NCI-H774 (cell line): ENCODE measurements around the gene SCML1.
A peak's percentile ranks its signal among the peaks of the same experiment; 100 is the strongest.

Experiments used
- DNase-seq: peaks from one replicate; lab custom pipeline; 2025; lab: John Stamatoyannopoulos, UW

The SCML1 gene, protein sequence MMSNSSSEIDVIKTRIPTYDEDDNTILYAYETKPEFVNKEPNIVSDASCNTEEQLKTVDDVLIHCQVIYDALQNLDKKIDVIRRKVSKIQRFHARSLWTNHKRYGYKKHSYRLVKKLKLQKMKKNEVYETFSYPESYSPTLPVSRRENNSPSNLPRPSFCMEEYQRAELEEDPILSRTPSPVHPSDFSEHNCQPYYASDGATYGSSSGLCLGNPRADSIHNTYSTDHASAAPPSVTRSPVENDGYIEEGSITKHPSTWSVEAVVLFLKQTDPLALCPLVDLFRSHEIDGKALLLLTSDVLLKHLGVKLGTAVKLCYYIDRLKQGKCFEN

DNA sequence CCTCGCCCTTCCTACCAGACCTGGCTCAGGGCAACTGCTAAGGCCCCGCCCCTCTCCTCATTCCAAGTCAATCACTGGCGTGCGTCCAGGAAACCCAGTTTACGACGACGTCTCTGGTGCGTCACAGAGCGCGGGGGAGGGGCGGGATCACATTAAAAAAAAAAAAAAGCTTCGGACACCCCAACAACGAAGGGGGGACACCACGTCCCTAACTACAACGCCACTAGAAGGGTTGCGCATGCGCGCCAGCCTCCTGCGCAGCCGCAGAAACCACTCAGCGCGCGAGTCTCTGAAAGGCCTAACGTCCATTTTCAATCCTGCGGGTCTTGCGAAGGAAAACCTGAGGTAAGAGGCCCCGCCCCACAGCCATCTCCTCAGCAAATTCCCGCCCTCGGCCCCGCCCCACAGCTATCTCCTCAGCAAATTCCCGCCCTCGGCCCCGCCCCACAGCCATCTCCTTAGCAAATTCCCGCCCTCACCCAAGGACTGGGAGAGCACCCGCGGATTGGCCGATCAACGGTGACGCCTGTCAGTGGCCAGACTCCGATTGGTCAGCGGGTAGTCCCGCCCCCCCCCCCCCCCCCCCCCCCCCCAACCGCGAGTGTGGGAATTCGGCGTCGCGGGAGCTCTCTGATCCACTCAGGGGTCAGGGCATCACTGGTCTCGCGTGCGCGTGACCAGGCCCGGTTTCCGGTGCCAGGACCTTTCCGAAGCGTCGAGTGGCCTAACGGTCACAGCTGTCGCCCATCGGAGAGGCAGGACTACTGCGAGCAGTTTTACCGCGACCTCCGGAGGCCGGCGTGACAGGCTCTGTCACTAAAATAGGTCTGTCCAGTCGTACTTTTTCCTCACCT, at the start of gene SCML1:
SCML1 (plus strand) TSS at position 638 of the 854 bp plus-strand sequence. CDS start 6,694 bp downstream, outside the sequence.
- peak; percentile 89 for DNase-seq

GRCh38 chrX:17687648-17688047, 49.6 kb upstream of the SCML1 start:
- no peak for DNase-seq

GRCh38 chrX:17689971-17690409, 47.3 kb upstream of the SCML1 start:
- peak; percentile 47 for DNase-seq

DNA sequence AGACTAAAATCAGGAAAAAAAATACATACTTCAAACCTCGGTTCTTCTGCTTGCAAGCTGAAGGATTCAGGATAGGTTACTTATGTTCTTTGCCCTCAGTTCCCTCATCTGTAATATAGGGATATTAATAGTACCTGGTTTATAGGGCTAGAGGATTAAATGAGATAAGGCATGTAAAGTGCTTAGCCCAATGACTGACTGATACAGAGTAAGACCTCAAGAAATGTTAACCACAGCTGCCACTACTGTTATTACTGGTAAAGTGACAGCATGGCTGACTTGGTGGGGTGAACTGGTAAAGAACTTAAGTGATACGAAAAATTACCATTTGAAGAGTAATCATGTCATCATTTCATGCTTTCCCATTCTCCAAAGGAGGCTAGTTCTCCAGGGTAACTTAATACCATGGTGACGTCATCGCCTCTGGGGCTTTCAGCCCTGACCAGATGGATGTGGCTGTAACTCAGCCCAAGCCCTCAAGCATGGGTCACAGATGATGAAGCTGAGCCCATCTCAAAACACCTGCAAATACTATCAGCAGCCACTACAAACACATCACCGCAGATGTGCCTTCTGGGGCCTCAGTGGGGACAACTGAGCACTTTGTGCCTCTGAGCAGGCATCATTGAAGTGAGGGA, 44.5 kb upstream of the SCML1 start:
- DNase-seq, result no peak

- DNase-seq, result no peak
Measured at GRCh38 chrX:17697191-17697590, 40.1 kb upstream of the SCML1 start.

DNA sequence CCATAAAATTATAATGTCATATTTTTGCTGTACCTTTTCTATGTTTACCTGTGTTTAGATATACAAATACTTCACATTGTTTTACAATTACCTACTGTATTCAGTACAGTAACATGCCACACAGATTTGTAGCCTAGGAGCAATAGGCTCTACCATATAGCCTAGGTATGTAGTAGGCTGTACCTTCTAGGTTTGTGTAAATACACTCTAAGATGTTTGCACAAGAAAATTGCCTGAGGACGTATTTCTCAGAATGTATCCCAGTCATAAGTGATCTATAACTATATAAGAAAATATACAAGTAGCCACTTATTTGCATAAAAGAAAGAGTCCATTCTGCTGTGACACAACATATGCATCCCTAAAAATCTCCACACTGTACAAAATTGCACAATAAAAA, 36.3 kb upstream of the SCML1 start:
- no peak for DNase-seq

GRCh38 chrX:17703201-17703600, 34.1 kb upstream of the SCML1 start:
- DNase-seq, result no peak

- no peak for DNase-seq
Measured at GRCh38 chrX:17705211-17705610, 32.1 kb upstream of the SCML1 start.

- no peak for DNase-seq
Measured at GRCh38 chrX:17706676-17707075, 30.6 kb upstream of the SCML1 start.

- no peak for DNase-seq
Measured at GRCh38 chrX:17707731-17708130, 29.6 kb upstream of the SCML1 start.

- no peak for DNase-seq
Measured at GRCh38 chrX:17710871-17711301, 26.4 kb upstream of the SCML1 start.

GRCh38 chrX:17713288-17713687, 24.0 kb upstream of the SCML1 start:
- DNase-seq, result no peak

DNA sequence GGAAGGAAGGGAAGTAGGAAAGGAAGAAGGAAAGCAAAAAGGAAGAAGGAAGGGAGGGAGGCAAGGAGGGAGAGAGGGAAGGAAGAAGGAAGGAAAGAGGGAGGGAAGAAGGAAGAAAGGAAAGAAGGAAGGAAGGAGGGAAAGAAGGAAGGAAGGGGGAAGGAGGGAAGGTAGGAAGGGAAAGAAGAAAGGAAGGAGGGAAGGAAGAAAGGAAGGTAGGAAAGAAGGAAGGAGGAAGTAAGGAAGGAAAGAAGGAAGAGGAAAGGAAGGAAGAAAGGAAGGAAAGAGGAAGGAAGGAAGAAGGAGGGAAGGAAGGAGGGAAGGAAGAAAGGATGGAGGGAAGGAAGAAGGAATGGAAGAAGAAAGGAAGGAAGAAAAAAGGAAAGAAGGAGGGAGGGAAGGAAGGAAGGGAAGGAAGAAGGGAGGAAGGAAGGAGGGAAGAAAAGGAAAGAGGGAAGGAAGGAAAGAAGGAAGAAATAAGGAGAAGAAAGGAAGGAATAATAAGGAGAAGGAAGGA, 18.6 kb upstream of the SCML1 start:
- no peak for DNase-seq

DNA sequence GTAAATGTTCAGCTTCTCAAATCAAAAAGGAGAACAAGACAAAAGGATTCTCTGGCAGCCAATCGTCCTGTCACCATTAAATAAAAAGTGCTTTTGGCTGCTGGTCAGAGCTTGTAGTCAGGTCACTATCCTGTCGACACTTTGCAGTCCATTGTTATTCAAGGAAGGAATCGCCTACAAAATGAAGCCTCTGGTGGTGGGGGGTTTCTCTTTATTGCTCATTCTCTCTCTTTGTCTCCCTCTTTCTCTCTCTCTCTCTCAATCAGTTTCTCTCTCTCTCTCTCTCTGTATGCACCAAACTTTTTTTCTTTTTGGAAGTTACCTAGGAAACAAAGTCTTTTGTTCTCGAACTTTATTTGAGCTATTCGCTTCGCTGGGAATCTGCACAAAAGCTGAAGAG, 17.6 kb upstream of the SCML1 start:
- no peak for DNase-seq

DNA sequence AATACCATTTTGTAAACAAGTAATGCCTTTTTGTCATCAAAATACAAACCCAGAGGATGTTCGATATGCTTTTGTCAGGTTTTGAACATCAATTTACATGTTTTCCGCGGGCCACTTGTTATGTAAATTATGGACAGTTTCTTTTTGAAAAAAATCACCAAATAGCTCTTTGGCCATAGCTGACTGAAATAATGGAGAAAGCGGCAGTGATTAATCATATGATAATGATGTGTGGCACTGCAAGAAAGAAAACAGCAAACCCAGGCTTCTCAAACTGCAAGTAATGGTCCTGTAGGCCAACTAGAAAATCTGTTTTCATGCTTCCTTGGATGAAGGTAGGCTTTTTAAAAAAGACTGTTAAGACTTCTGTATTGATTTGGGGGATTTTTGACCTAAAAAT, 15.6 kb upstream of the SCML1 start:
- no peak for DNase-seq

- DNase-seq, result no peak
Measured at GRCh38 chrX:17725181-17725580, 12.1 kb upstream of the SCML1 start.

GRCh38 chrX:17732138-17732783, 5.0 kb upstream of the SCML1 start:
- no peak for DNase-seq

DNA sequence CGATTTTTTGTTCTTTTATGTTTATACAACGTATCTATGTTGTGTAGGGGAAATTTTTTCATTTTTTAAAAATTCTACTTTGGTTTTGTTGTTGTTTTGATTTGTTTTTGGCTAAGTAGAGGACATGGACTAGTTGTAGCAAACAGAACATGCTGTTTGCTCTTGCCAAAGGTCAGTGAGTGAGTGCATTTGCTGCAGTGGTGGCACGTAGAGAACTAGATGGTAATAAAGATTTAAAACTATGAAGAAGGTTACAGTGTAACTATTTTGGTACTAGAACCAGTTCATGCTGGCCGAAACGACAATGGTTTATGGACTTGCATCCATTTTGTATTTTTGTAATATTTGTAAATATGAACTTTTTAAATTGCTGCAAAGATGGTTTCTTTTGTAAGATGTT, 1.9 kb upstream of the SCML1 start:
- no peak for DNase-seq

GRCh38 chrX:17736478-17736855, 826 bp upstream of the SCML1 start:
- DNase-seq, result no peak

- no peak for DNase-seq
Measured at GRCh38 chrX:17737710-17737985, 355 bp downstream of the SCML1 start.

- DNase-seq, result no peak
Measured at GRCh38 chrX:17737986-17738713, 857 bp downstream of the SCML1 start.
